HG03139 (cell line): ENCODE results near the gene CEP350.

ENCODE experiments used
- ATAC-seq: cut with Tn5 transposase; IDR thresholded peaks from one replicate; pipeline ENCODE4 v1.9.1; 2021; ENCODE audit not compliant: unreplicated experiment

Gene CEP350

DNA sequence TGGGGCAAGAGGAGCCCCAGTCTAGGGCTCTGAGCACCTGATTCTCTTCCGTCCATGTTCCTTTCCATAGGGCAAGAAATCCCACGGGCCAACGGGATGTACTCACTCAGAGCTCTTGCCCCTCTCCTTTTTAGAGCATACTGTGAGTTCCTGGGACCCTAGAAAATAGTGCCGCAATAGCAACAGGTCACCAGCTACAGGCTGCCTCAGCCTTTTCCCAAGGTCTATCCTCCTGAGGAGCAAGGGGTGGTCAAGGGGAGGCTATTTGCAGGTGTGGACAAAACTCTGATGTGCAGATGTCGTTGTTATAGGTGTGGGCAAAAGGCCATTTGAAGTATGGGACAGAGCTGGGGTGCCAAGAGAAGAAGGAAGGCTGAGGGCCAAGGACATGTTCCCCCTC, 198.4 kb downstream of the CEP350 start:
- ATAC-seq = no peak

- no peak for ATAC-seq
These were observed 199.4 kb downstream of the CEP350 start for GRCh38 chr1:180154003-180154324.

- peak; percentile 93 for ATAC-seq
These were observed 199.9 kb downstream of the CEP350 start, which contains the start of gene QSOX1 for GRCh38 chr1:180154325-180155181. Gene QSOX1 (plus strand): TSS chr1:180154869. CDS start chr1:180154908, 39 bp downstream.

GRCh38 chr1:180155182-180155682, 200.6 kb downstream of the CEP350 start:
- ATAC-seq = no peak

DNA sequence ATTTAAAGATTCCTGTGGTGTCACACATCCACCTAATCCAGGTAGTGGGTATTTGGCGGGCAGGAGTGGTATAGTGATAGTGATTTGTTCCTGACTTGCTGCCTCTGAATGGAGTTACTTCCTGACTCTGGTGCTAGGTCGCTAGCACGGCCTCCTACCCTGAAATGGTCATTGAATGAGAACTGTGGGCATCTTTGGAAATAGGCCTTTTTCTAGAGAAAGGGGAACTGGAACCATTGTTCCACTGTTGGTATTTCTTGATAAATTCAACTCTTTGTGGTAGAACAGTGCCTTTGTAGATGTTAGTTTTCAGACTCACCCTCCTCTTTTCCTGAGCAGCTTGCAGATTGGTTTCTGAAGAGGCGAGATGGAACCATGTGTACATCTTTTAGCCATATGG, 201.6 kb downstream of the CEP350 start:
- ATAC-seq = no peak

DNA sequence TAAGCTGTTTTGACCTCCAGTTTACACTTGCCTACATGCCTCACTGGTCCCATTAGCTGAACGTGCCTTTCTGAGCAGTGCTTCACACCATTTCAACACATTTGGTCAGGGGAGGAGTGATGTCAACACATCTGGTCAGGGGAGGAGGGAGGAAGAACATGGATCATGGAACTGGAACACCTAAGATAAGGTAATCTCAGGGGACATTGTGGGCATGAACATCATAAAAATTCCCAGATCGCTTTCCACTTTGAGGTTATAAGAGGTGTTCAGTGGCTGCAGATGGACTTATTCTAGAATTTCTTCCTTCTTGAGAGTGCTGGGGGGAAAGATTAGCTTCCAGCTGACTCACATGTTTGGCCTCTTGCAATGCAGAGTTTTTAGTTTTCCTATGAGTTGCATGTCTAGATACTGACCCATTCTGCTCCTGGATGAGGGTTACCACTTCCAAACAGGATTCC, 202.1 kb downstream of the CEP350 start:
- no peak for ATAC-seq

- no peak for ATAC-seq
These were observed 202.5 kb downstream of the CEP350 start for GRCh38 chr1:180157108-180157507.

DNA sequence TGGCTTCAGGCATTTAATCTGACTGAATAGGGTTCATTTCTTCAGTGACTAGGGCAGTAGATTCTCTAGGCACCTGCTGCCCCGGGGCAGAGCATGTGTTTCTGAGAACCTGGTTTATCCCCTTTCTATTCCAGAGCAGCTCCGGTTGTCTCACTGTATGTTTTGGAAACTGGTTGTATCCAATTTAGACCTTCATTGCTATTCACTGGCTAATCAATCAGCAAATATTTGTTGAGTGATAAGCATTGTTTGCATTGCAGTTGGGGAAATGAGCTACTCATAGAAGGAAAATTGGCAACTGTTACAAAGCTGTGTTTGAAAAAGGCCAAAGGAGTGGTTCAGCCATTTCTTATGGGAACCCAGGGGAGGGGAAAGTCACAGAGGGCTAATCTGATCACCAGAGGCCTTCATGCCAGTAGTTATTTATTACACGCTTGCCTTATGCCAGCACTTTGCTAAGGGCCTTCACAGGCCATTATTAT, 203.0 kb downstream of the CEP350 start:
- no peak for ATAC-seq

DNA sequence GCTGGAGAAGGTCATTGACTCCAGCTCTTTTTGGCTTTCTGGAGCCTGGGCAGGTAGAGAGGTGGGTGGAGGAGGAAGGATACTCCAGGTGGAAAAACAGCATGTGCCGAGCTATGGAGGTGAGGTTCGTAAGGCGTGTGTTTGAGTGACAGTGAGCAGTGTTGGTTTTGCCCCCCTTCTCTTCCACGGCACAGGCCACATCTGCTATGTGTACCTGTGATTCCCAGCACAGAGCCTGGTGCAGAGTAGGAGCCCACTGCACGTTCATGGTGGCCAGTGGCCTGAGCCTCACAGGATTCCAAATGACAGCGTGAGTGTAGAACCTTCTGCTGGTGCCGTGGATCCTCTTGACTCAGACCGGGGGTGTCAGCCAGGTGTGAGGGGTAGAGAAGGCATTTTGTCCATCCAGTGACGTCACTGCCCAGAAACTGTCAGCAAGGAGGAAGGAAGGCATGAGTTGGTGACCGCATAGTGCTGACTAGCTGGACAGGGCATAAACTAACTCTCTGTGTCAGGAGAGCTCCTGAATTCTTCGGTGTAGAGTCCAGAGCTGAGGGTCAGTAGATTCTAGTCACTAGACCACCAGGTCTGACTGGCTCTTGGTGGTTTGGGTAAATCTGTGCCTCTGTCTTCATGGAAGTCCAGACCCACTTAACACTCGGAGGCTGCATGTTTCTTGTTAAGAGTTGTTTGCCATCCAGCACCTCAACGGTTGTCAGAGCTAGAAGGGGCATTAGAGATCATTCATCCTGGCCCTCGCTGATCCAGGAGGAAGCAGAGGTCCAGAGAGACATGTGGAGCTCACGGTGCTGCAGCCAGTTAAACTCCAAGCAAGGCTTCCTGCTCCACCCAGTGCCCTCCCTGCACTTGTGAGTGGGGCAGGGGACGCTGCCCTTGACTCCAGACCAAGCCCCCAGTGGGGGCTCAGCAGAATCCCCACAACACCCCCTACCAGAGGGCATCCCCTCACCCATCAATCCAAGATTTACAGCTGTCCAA, 203.8 kb downstream of the CEP350 start:
- no peak for ATAC-seq

DNA sequence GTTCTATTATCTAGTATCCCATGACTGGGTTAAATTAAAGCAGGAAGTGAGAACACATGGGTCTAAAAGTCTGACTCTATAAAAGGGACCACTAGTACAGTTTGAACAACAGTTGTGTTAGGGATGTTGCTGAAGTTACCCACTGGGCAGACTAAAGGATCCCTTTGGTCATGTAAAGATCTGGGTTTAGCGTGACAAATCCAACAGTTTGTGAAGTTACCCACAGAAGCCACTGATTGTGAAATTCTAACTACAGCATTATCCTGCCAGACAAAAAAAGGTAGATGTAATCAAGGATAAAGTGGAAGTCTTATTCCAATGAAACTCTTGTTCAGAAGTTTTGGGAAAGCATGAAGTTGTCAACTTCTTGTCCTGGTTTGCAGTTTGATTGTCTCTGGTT, 205.7 kb downstream of the CEP350 start:
- no peak for ATAC-seq

DNA sequence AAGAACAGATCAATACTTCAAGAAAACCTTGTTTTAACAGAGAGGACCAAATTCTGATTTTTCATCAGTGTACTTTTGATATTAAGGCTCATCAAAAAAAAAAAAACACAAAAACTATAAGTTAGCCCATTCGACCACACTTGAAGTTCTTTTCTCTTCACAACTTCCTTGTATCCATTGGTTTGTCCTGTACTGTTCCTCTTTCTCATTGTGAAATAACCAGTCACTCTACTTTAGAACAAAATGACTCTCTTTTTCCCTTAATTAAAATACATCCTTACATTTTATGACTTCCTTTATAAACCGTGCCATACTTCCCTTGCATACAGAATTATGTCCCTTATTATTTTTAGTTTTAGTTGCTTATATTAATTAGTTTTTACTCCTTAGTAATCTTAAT, 208.4 kb downstream of the CEP350 start:
- no peak for ATAC-seq
